B cell (primary cell): Measurements from ENCODE around the gene SIL1. TPM values are rescaled to one million over a fixed set of nuclear protein-coding genes. Genes with fewer than 3 reads are reported as not detected.

Source experiments
- ATAC-seq: fragments of 200-7000 bp; cut with Tn5 transposase; one replicate; pipeline ENCODE4 v1.10.0; 2021; ENCODE audit warnings: low read depth, mild to moderate bottlenecking, moderate number of reproducible peaks, moderate library complexity
- CTCF ChIA-PET: fragments of 350-600 bp; sonication (Branson Sonifier 250); formaldehyde crosslinking; loops from one replicate; lab custom pipeline; 2021; ENCODE audit warnings: antibody characterized with exemption, inconsistent platforms; lab: Charles Lee
- POLR2A ChIA-PET: fragments of 350-600 bp; sonication (Branson Sonifier 250); formaldehyde crosslinking; loops from one replicate; lab custom pipeline; 2021; ENCODE audit warnings: antibody characterized with exemption; lab: Charles Lee
- DNase-seq: peaks from one replicate; pipeline ENCODE4 v3.0.0; 2013
- H2AFZ ChIP-seq: 2 replicates; pipeline ENCODE4 v1.6.1; 2012; ENCODE audit warnings: mild to moderate bottlenecking, low read depth, low read length; ENCODE audit not compliant: insufficient read depth, poor library complexity, severe bottlenecking
- H3K27ac ChIP-seq, 2 donors: 1 replicate in 1 of 2; 2 replicates in 1 of 2; pipeline ENCODE4 v1.5.1; 2012 to 2013; ENCODE audit warnings: low read length in 2 of 2, mild to moderate bottlenecking in 2 of 2, moderate library complexity in 1 of 2
- H3K27me3 ChIP-seq, 4 experiments: fragments of 200-600 bp in 1 of 4; sonication (generic) in 1 of 4; replicated peaks in 1 of 4; 1 replicate in 2 of 4; 2 replicates in 2 of 4; pipeline versions ENCODE4 v1.6.1 to v1.7.0; 2013 to 2016; ENCODE audit warnings: low read length in 3 of 4, mild to moderate bottlenecking in 2 of 4, mixed read lengths in 1 of 4, moderate library complexity in 1 of 4; ENCODE audit not compliant: insufficient read depth in 4 of 4, control insufficient read depth in 3 of 4; ENCODE audit errors: control extremely low read depth in 1 of 4
- H3K36me3 ChIP-seq, 2 experiments: replicated peaks in 1 of 2; 1 replicate in 1 of 2; 2 replicates in 1 of 2; pipeline versions ENCODE4 v1.6.1 to v1.7.1; 2013; ENCODE audit warnings: low read length in 1 of 2; ENCODE audit not compliant: insufficient read depth in 2 of 2, control insufficient read depth in 1 of 2; ENCODE audit errors: control extremely low read depth in 1 of 2, extremely low read depth in 1 of 2
- H3K4me1 ChIP-seq, 2 donors: fragments of 200-600 bp in 1 of 2; sonication (generic) in 1 of 2; 1 replicate in 1 of 2; 2 replicates in 1 of 2; pipeline versions ENCODE4 v1.5.1 to v1.6.1; 2013 to 2017; ENCODE audit warnings: low read length in 2 of 2; ENCODE audit not compliant: control insufficient read depth in 2 of 2, insufficient read depth in 2 of 2
- H3K4me2 ChIP-seq: replicated peaks from 2 replicates; pipeline ENCODE3; 2012; ENCODE audit warnings: mild to moderate bottlenecking, low read depth, low read length; ENCODE audit not compliant: poor library complexity, severe bottlenecking
- H3K4me3 ChIP-seq, 5 experiments: fragments of 200-600 bp in 1 of 5; sonication (generic) in 1 of 5; 1 replicate in 3 of 5; 2 replicates in 2 of 5; pipeline versions ENCODE4 v1.5.1 to v1.7.0; 2011 to 2016; ENCODE audit warnings: low read length in 4 of 5, mild to moderate bottlenecking in 4 of 5, low read depth in 2 of 5, control low read depth in 1 of 5, moderate library complexity in 1 of 5; ENCODE audit not compliant: insufficient read depth in 1 of 5; ENCODE audit errors: control extremely low read depth in 1 of 5, extremely low read depth in 1 of 5
- H3K79me2 ChIP-seq: fragments of 200-600 bp; sonication (generic); one replicate; pipeline ENCODE4 v1.6.0; 2016; ENCODE audit warnings: low read length; ENCODE audit not compliant: control insufficient read depth, insufficient read depth
- H3K9ac ChIP-seq: fragments of 200-600 bp; sonication (generic); 2 replicates; pipeline ENCODE4 v1.6.1; 2017; ENCODE audit warnings: mild to moderate bottlenecking, low read length, moderate library complexity
- H3K9me3 ChIP-seq, 3 donors: one replicate each; pipeline versions ENCODE4 v1.6.1 to v1.7.1; 2013; ENCODE audit warnings: low read length in 2 of 3; ENCODE audit not compliant: control insufficient read depth in 2 of 3, insufficient read depth in 1 of 3; ENCODE audit errors: control extremely low read depth in 1 of 3
- H4K20me1 ChIP-seq: 2 replicates; pipeline ENCODE4 v1.6.0; 2012; ENCODE audit warnings: mild to moderate bottlenecking, low read length; ENCODE audit not compliant: insufficient read depth, control insufficient read depth, poor library complexity, severe bottlenecking
- H3K27ac Mint-ChIP-seq: one replicate; pipeline ENCODE4 v1.8.0; 2021; ENCODE audit warnings: mixed read lengths
- H3K27me3 Mint-ChIP-seq: one replicate; pipeline ENCODE4 v1.8.0; 2021; ENCODE audit warnings: mixed read lengths
- H3K4me1 Mint-ChIP-seq: one replicate; pipeline ENCODE4 v1.8.0; 2021; ENCODE audit warnings: mixed read lengths
- H3K4me3 Mint-ChIP-seq: one replicate; pipeline ENCODE4 v1.8.0; 2021; ENCODE audit warnings: mixed read lengths
- H3K9me3 Mint-ChIP-seq: one replicate; pipeline ENCODE4 v1.8.0; 2022; ENCODE audit warnings: mixed read lengths; ENCODE audit not compliant: insufficient read depth
- EZH2 ChIP-seq: IDR thresholded peaks from 2 replicates; pipeline ENCODE4 v1.6.1; 2012; ENCODE audit warnings: borderline replicate concordance, low read depth, mild to moderate bottlenecking, moderate library complexity, low read length; ENCODE audit not compliant: insufficient read depth, poor library complexity, severe bottlenecking
- WGBS: methylation state at CpG from one replicate; pipeline ENCODE4 v1.1.5; 2013; ENCODE audit warnings: missing lambda C conversion rate; ENCODE audit not compliant: insufficient coverage; 5-methylcytosine and 5-hydroxymethylcytosine counted together
- intact Hi-C: fragments of 100-400 bp; cut with micrococcal nuclease; formaldehyde crosslinking; loops from one replicate; pipeline ENCODE4 v1.10.0; 2022
- polyA plus RNA-seq: library from polyadenylated mRNA; depleted of rRNA; stranded (reverse); fragments of >200 nt; gene quantifications from 2 replicates; pipeline ENCODE4 v1.2.3, GENCODE V29; 2012
- total RNA-seq, 2 donors: library from RNA; stranded (reverse); fragments of 120-200 nt in 1 of 2; gene quantifications; 1 replicate in 1 of 2; 2 replicates in 1 of 2; pipeline versions ENCODE4 v1.2.3 to v1.2.4, GENCODE V29; 2013 to 2022
- TF ChIP-seq, protein P1 (sequence below): fragments of 200-600 bp; IDR thresholded peaks from one replicate; pipeline ENCODE4 v1.8.0; 2022; ENCODE audit warnings: antibody characterized with exemption, mild to moderate bottlenecking

SIL1 gene
- total and polyA plus RNA-seq, 2 donors (not counting 1 experiment from before 2014, with no cell fraction given) = 16.9 to 19.8 TPM

DNA sequence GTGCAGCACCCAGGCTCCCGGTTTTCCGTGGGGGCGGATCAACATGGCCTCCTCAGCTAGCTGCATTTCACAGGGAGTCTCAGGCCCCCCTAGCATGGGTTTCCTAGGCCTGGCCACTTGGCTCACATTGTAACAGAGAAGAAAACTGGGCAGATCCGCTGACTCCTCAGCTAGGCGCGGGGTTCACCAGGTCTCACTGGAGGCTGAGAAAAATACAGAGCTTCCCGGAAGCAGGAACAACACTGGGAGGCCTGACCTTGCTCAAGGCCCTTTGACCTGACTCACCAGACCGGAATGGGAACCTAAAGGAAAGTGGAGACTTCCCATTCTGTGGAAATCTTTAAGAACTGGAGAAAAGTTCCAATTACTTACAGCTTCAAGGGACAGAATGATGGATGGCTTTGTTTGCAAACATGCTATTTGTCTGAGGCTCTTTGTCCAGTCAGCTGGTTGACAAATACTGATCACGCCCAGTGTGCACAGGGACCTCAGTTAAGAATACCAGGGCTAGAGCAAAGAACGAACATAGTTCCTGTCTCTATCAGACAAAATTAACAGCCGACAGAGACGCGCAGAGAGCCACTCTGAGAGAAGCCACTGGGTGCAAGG is 234.3 kb downstream of the SIL1 start:
- H4K20me1 ChIP-seq = no peaks in the 10 kb centered on the region
- H3K27me3 ChIP-seq = no peaks in the 10 kb centered on the region
- no peak overlapping the region for H3K4me3 ChIP-seq
- H3K36me3 ChIP-seq = no peaks in the 10 kb centered on the region
- DNase-seq = no peak
- Mint-ChIP-seq H3K27me3 (no peaks in the 10 kb centered on the region), H3K27ac (no peak overlapping the region), H3K9me3 (no peaks in the 10 kb centered on the region), H3K4me3 (no peak overlapping the region), H3K4me1 (no peaks in the 10 kb centered on the region)
- no peak overlapping the region for H2AFZ ChIP-seq
- no peak for TF ChIP-seq EZH2
- TF ChIP-seq, protein P1, sequence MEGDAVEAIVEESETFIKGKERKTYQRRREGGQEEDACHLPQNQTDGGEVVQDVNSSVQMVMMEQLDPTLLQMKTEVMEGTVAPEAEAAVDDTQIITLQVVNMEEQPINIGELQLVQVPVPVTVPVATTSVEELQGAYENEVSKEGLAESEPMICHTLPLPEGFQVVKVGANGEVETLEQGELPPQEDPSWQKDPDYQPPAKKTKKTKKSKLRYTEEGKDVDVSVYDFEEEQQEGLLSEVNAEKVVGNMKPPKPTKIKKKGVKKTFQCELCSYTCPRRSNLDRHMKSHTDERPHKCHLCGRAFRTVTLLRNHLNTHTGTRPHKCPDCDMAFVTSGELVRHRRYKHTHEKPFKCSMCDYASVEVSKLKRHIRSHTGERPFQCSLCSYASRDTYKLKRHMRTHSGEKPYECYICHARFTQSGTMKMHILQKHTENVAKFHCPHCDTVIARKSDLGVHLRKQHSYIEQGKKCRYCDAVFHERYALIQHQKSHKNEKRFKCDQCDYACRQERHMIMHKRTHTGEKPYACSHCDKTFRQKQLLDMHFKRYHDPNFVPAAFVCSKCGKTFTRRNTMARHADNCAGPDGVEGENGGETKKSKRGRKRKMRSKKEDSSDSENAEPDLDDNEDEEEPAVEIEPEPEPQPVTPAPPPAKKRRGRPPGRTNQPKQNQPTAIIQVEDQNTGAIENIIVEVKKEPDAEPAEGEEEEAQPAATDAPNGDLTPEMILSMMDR = no peak
- H3K9me3 ChIP-seq = no peaks in the 10 kb centered on the region
- ChIA-PET CTCF (no interaction called here), POLR2A (no interaction called here)
- ATAC-seq = no peak
- no peak overlapping the region for H3K4me2 ChIP-seq
- no peaks in the 10 kb centered on the region for H3K4me1 ChIP-seq
- H3K79me2 ChIP-seq = no peaks in the 10 kb centered on the region
- intact Hi-C loops = no loop called here
- no peak overlapping the region for H3K9ac ChIP-seq
- H3K27ac ChIP-seq = no peak overlapping the region
- WGBS = 95% methylated on average over 10 of the region's 13 CpGs

DNA sequence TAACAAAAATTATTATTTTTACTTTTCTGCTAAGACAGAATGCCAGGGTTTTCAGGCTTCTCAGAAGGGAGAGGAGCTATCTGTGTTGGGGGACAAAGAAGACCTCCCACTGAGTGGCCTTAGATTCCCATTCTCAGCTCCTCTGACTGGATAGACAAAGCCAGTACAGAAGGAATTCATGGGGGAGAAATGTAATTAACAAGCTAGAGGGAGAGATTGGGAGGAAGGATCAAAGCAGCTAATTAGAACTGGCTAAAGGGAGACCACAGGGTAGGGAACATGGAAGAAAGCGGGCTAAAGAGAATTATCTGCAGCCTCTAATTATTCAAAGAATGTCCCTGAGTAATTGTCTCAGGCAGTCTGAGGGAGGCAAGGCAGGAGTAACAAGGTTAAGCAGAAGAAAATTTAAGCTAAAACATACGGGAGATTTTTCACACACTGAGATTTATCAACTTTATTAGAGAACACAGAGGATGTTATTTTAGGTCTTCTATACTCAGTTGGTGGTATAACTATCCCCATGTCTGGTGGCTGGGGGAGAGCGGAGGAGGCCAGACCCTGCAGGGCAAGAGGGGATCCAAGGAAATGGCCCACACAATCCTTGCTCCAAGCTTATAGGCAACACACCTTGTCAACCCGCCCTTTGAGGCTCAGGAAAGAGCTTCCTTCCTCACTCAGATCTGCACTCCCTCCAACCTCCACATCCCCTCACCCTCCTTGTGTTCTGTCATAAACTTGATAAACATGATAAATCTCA is 235.4 kb downstream of the SIL1 start:
- ChIA-PET CTCF (interaction anchor here (1.1 kb wide), 1 partner anchor 8 kb away, joined by 3 read pairs; no protein-coding TSS in a partner anchor), POLR2A (no interaction called here)
- no peaks in the 10 kb centered on the region for H3K9me3 ChIP-seq
- no peak overlapping the region for H3K4me2 ChIP-seq
- no peaks in the 10 kb centered on the region for H3K9me3 Mint-ChIP-seq
- H3K4me3 Mint-ChIP-seq = no peak overlapping the region
- no peak overlapping the region for H3K9ac ChIP-seq
- no peak overlapping the region for H3K27ac Mint-ChIP-seq
- H3K36me3 ChIP-seq = no peaks in the 10 kb centered on the region
- H3K4me1 Mint-ChIP-seq = no peaks in the 10 kb centered on the region
- H3K4me3 ChIP-seq = no peak overlapping the region
- 100% methylated on average over 1 of the region's 4 CpGs for WGBS
- TF ChIP-seq, protein P1 = no peak
- TF ChIP-seq EZH2 = no peak
- H3K27me3 ChIP-seq = no peaks in the 10 kb centered on the region
- no peak overlapping the region for H3K27ac ChIP-seq
- no peaks in the 10 kb centered on the region for H3K4me1 ChIP-seq
- H3K79me2 ChIP-seq = no peaks in the 10 kb centered on the region
- no peak for DNase-seq
- H2AFZ ChIP-seq = no peak overlapping the region
- H3K27me3 Mint-ChIP-seq = no peaks in the 10 kb centered on the region
- intact Hi-C loops = no loop called here
- no peaks in the 10 kb centered on the region for H4K20me1 ChIP-seq
- ATAC-seq = no peak
